HG03103 (cell line): Measurements from ENCODE around the gene SH3RF2.
"Not testable (repeated sequence)": the region's sequence is repeated elsewhere in the genome, so short reads cannot be mapped to it uniquely, and the experiment has no call there.

Experiments
- ATAC-seq: cut with Tn5 transposase; IDR thresholded peaks from one replicate; pipeline ENCODE4 v1.9.1; 2021; ENCODE audit warnings: low read depth; ENCODE audit not compliant: unreplicated experiment

Gene SH3RF2

GRCh38 chr5:146070746-146071145, 134.4 kb downstream of the SH3RF2 start:
- ATAC-seq = no peak

- ATAC-seq = no peak
These were observed 134.8 kb downstream of the SH3RF2 start for GRCh38 chr5:146071171-146071570.

GRCh38 chr5:146072595-146072994, 136.2 kb downstream of the SH3RF2 start:
- ATAC-seq = no peak

GRCh38 chr5:146073239-146073900, 137.0 kb downstream of the SH3RF2 start:
- no peak for ATAC-seq

- no peak for ATAC-seq
These were observed 139.7 kb downstream of the SH3RF2 start for GRCh38 chr5:146076028-146076427.

- ATAC-seq = no peak
These were observed 140.1 kb downstream of the SH3RF2 start for GRCh38 chr5:146076455-146076854.

GRCh38 chr5:146078566-146078965, 142.2 kb downstream of the SH3RF2 start:
- no peak for ATAC-seq

GRCh38 chr5:146079695-146080373, 143.5 kb downstream of the SH3RF2 start:
- ATAC-seq = no peak

GRCh38 chr5:146081556-146081955, 145.2 kb downstream of the SH3RF2 start:
- no peak for ATAC-seq

- ATAC-seq = peak; percentile 83
These were observed 146.4 kb downstream of the SH3RF2 start for GRCh38 chr5:146082798-146083197.

- ATAC-seq = no peak
These were observed 148.0 kb downstream of the SH3RF2 start for GRCh38 chr5:146084376-146084775.

- no peak for ATAC-seq
These were observed 151.7 kb downstream of the SH3RF2 start for GRCh38 chr5:146088098-146088497.

- ATAC-seq = no peak
These were observed 152.9 kb downstream of the SH3RF2 start for GRCh38 chr5:146089287-146089686.

- ATAC-seq = no peak
These were observed 155.5 kb downstream of the SH3RF2 start for GRCh38 chr5:146091881-146092280.

- no peak for ATAC-seq
These were observed 161.7 kb downstream of the SH3RF2 start for GRCh38 chr5:146098047-146098446.

GRCh38 chr5:146101646-146102045, 165.3 kb downstream of the SH3RF2 start:
- no peak for ATAC-seq

GRCh38 chr5:146103594-146103993, 167.2 kb downstream of the SH3RF2 start:
- ATAC-seq = no peak

GRCh38 chr5:146105477-146105876, 169.1 kb downstream of the SH3RF2 start, which contains the start of gene PLAC8L1:
Gene PLAC8L1 (minus strand): TSS chr5:146105577. CDS start chr5:146104311, 1,266 bp downstream.
- no peak for ATAC-seq

- no peak for ATAC-seq
These were observed 171.5 kb downstream of the SH3RF2 start for GRCh38 chr5:146107901-146108300.

GRCh38 chr5:146108870-146109269, 172.5 kb downstream of the SH3RF2 start:
- ATAC-seq = not testable (repeated sequence)

GRCh38 chr5:146109379-146109778, 173.0 kb downstream of the SH3RF2 start:
- ATAC-seq = no peak

- no peak for ATAC-seq
These were observed 175.0 kb downstream of the SH3RF2 start for GRCh38 chr5:146111409-146111808.
